BJ (cell line): ENCODE results near the gene TMEM120B. TPM values are rescaled to one million over a fixed set of nuclear protein-coding genes. Genes with fewer than 3 reads are reported as not detected.

Experiments
- CTCF ChIA-PET: fragments of 350-600 bp; formaldehyde crosslinking; extraction: SDS; loops from one replicate; lab custom pipeline; 2021; ENCODE audit warnings: antibody characterized with exemption, inconsistent platforms; lab: Yijun Ruan, JAX
- POLR2A ChIA-PET: fragments of 300-600 bp; sonication (Branson Sonifier 250); formaldehyde crosslinking; extraction: SDS; loops from one replicate; lab custom pipeline; 2021; ENCODE audit warnings: antibody characterized with exemption; lab: Charles Lee
- DNase-seq: peaks from one replicate; pipeline ENCODE4 v3.0.0-alpha.2; 2011; ENCODE audit warnings: low read depth
- H3K27me3 ChIP-seq: 2 replicates; pipeline ENCODE4 v1.6.0; 2011; ENCODE audit warnings: low read length; ENCODE audit not compliant: control insufficient read depth, insufficient read depth
- H3K36me3 ChIP-seq: 2 replicates; pipeline ENCODE4 v1.5.1; 2011; ENCODE audit warnings: low read length; ENCODE audit not compliant: control insufficient read depth, insufficient read depth
- H3K4me3 ChIP-seq: 2 replicates; pipeline ENCODE4 v1.5.1; 2011; ENCODE audit warnings: low read depth, mild to moderate bottlenecking, control low read depth, low read length
- polyA plus RNA-seq: library from polyadenylated mRNA; depleted of rRNA; stranded (reverse); fragments of >200 nt; gene quantifications from 2 replicates; pipeline ENCODE4 v1.2.3, GENCODE V29; 2011
- TF ChIP-seq, protein P1 (sequence below): IDR thresholded peaks from 2 replicates; pipeline ENCODE4 v1.5.1; 2011; ENCODE audit warnings: low read depth, mild to moderate bottlenecking, control low read depth, inconsistent platforms, low read length, moderate library complexity; ENCODE audit not compliant: insufficient read depth

Gene TMEM120B
- polyA plus RNA-seq, 1 experiment, result 11.4 TPM

DNA sequence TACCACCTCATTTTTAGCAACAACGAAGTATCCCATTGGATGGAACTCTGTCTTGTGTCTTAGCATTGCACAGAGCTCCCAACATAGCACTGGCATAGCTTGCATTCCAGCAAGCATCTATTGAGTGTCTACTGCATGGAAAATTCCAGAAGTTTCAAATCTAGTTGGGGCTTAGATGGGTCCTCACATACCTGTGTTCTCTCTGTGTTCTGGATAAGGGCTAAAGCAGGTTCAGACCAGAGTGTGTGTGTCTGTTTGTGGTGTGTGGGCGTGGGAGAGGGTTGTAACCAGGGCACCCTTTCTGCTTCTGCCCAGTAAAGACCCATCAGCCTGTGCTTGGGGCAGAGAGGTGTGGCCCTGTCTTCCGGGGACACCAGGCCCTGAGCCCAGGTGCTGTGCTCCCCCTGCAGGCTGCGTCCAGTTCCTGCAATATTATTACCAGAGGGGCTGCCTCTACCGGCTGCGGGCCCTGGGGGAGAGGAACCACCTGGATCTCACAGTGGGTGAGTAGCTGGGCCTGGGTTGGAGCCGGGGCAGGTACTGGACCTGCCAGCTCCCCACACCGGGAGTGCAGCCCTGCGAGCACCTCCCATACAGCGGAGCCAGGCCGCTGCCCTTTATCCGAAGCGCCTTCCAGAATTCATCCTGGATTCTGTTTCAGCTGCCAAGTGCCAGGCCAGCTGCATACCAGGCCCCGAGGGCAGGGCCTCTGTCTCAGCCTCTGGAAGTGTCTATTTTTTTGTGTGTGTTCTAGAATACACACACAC is 60.6 kb downstream of the TMEM120B start:
- no peaks in the 10 kb centered on the region for H3K27me3 ChIP-seq
- H3K36me3 ChIP-seq, result peaks cover 4% of the 10 kb centered on the region; the same call in 1 of the 2 replicates
- ChIA-PET POLR2A (no interaction called here), CTCF (interaction anchor here (0.6 to 17.3 kb wide), 21 partner anchors 9 to 1258 kb away, joined by 3 to 322 read pairs (median 4); partner anchors contain the start of genes PSMD9, RHOF and TMEM120B)
- H3K4me3 ChIP-seq, result no peak overlapping the region
- TF ChIP-seq, protein P1, sequence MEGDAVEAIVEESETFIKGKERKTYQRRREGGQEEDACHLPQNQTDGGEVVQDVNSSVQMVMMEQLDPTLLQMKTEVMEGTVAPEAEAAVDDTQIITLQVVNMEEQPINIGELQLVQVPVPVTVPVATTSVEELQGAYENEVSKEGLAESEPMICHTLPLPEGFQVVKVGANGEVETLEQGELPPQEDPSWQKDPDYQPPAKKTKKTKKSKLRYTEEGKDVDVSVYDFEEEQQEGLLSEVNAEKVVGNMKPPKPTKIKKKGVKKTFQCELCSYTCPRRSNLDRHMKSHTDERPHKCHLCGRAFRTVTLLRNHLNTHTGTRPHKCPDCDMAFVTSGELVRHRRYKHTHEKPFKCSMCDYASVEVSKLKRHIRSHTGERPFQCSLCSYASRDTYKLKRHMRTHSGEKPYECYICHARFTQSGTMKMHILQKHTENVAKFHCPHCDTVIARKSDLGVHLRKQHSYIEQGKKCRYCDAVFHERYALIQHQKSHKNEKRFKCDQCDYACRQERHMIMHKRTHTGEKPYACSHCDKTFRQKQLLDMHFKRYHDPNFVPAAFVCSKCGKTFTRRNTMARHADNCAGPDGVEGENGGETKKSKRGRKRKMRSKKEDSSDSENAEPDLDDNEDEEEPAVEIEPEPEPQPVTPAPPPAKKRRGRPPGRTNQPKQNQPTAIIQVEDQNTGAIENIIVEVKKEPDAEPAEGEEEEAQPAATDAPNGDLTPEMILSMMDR, result peak; percentile 90
- DNase-seq, result no peak

DNA sequence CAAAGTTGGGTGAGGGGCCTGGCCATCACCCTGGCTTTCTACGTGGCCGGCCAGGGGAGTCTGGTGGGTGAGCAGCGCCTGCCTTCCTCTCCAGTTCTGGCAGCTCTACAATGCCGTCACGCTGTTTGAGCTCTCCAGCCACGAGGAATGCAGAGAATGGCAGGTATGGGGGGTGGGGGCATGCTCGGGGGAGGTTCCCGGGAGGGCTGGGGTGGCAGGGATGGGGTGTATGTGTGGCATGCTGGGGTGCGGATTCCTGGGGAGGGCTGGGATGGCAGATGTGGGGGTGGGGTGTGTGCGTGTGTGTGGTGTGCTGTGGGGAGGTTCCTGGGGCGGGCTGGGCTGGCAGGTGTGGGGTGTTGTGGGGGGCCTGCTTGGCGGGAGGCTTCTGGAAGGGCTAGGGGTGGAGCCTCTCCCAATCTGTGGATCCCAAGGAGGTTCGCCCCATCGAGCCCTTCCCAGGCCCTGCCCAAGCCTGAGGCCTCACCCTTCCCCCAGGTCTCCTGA is 62.5 kb downstream of the TMEM120B start:
- POLR2A ChIA-PET, result no interaction called here
- H3K27me3 ChIP-seq, result no peaks in the 10 kb centered on the region
- CTCF ChIA-PET, result interaction anchor here (0.8 to 17.3 kb wide), 10 partner anchors 11 to 113 kb away, joined by 3 to 322 read pairs (median 6); partner anchors contain the start of genes PSMD9, RHOF and TMEM120B
- peaks cover 6% of the 10 kb centered on the region for H3K36me3 ChIP-seq
- no peak for DNase-seq
- H3K4me3 ChIP-seq, result no peak overlapping the region
- TF ChIP-seq, protein P1, result no peak

DNA sequence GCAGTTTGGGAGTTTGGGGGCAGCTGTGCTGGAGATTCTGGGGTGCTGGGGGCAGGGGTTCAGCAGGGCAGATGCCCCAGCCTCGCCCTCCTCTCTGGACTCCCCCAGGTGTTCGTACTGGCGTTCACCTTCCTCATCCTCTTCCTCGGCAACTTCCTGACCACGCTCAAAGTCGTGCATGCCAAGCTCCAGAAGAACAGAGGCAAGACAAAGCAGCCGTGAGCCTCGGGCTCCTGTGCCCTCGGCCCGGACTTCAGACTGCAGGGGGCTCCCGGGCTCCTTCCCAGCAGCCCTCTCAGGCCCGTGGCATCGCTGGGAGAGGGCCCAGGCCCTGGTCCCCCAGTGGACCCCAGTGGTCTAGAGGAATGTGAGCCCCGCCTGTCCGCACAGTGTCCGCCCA is 62.9 kb downstream of the TMEM120B start:
- ChIA-PET POLR2A (no interaction called here), CTCF (interaction anchor here (0.8 to 17.3 kb wide), 8 partner anchors 11 to 86 kb away, joined by 3 to 322 read pairs (median 13); partner anchors contain the start of genes RHOF and TMEM120B)
- no peak for DNase-seq
- TF ChIP-seq, protein P1, result no peak
- Histone ChIP-seq H3K27me3 (no peaks in the 10 kb centered on the region), H3K4me3 (no peak overlapping the region), H3K36me3 (peaks cover 7% of the 10 kb centered on the region)

DNA sequence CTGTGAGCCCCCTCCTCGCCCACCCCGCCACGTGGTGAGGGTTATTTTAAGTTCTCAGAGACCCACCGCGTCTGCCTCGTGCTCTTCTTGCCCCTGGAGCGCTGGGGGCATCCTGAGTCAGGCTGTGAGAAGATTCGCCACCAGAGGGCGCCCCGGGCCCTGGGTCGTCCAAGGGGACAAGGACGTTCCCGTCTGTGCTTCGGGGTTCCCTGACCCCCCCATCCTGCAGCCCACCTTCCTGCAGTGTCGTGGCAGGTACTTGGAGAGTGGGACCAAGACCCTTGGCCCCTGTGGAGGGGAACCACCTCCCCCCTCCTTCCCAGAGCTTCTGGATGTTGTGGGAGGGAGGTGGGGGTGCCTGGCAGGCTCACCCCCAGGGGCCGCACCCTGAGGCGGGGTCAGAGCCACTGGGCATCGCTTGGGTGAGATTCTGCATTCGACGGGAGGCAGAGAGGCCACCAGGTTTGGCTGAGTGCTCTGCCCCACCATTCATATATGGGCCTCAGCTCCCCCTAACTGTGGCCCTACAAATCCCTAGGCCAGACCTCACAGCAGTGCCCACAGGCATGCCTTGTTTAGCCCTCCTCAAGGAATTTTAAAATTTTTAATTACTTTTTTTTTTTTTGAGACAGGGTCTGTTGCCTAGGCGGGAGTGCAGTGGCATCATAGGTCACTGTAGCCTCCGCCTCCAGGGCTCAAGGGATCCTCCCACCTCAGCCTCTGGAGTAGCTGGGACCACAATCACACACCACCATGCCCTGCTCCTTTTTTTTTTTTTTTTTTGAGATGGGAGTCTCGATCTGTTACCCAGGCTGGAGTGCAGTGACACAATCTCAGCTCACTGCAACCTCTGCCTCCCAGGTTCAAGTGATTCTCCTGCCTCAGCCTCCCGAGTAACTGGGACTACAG is 63.9 kb downstream of the TMEM120B start:
- TF ChIP-seq, protein P1, result peak; percentile 95
- ChIA-PET CTCF (interaction anchor here (0.6 to 17.3 kb wide), 12 partner anchors 9 to 79 kb away, joined by 3 to 322 read pairs (median 4); partner anchors contain the start of genes RHOF and TMEM120B), POLR2A (no interaction called here)
- DNase-seq, result no peak
- Histone ChIP-seq H3K36me3 (peaks cover 7% of the 10 kb centered on the region), H3K4me3 (no peak overlapping the region), H3K27me3 (no peaks in the 10 kb centered on the region)
